GM10266 (cell line): Measurements from ENCODE around the gene DEPDC5.

Source experiments
- DNase-seq: peaks from one replicate; pipeline ENCODE4 v3.0.0; 2012; ENCODE audit errors: extremely low spot score
- TF ChIP-seq, protein P1 (sequence below): IDR thresholded peaks from 2 replicates; pipeline ENCODE4 v1.5.1; 2012; ENCODE audit warnings: mild to moderate bottlenecking, low read depth; ENCODE audit not compliant: control insufficient read depth, insufficient read depth; ENCODE audit errors: missing control alignments

The DEPDC5 gene

GRCh38 chr22:31919730-31920129, 165.9 kb downstream of the DEPDC5 start:
- DNase-seq, result no peak
- TF ChIP-seq, protein P1, sequence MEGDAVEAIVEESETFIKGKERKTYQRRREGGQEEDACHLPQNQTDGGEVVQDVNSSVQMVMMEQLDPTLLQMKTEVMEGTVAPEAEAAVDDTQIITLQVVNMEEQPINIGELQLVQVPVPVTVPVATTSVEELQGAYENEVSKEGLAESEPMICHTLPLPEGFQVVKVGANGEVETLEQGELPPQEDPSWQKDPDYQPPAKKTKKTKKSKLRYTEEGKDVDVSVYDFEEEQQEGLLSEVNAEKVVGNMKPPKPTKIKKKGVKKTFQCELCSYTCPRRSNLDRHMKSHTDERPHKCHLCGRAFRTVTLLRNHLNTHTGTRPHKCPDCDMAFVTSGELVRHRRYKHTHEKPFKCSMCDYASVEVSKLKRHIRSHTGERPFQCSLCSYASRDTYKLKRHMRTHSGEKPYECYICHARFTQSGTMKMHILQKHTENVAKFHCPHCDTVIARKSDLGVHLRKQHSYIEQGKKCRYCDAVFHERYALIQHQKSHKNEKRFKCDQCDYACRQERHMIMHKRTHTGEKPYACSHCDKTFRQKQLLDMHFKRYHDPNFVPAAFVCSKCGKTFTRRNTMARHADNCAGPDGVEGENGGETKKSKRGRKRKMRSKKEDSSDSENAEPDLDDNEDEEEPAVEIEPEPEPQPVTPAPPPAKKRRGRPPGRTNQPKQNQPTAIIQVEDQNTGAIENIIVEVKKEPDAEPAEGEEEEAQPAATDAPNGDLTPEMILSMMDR, result no peak

- TF ChIP-seq, protein P1, result no peak
- no peak for DNase-seq
These were observed 166.5 kb downstream of the DEPDC5 start for GRCh38 chr22:31920306-31920705.

GRCh38 chr22:31921106-31921505, 167.3 kb downstream of the DEPDC5 start:
- TF ChIP-seq, protein P1, result no peak
- no peak for DNase-seq

DNA sequence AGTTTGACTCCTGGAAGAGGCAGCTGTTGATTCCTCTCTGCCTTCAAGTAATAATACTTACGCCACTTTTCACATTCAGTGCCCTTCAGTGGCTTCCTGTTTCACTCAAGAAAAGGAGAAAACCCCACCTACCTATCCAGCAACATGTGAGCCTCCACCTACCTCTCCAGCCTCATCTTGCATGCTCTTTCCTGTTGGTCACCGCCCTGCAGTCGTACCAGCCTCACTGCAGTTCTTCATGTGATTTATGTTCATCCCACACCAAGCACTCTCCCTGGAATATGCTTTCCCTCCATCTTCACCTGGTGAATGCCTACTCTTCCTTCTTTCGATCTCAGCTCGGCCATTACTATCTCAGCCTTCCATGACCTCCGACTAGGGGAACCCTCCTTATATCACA, 168.7 kb downstream of the DEPDC5 start:
- DNase-seq, result no peak
- TF ChIP-seq, protein P1, result no peak

- TF ChIP-seq, protein P1, result no peak
- DNase-seq, result no peak
These were observed 169.3 kb downstream of the DEPDC5 start for GRCh38 chr22:31923136-31923535.

- TF ChIP-seq, protein P1, result no peak
- no peak for DNase-seq
These were observed 169.9 kb downstream of the DEPDC5 start for GRCh38 chr22:31923747-31924146.

- TF ChIP-seq, protein P1, result no peak
These were observed 171.2 kb downstream of the DEPDC5 start for GRCh38 chr22:31925056-31925455.

More at GRCh38 chr22:31925056-31925455, 171.2 kb downstream of the DEPDC5 start:
- no peak for DNase-seq
